ENCODE data around the gene UBE2G1. TPM values are rescaled to one million over a fixed set of nuclear protein-coding genes. Genes with fewer than 3 reads are reported as not detected.

The UBE2G1 gene
- total RNA-seq, 1 experiment from 2014 or later = 80.6 TPM

DNA sequence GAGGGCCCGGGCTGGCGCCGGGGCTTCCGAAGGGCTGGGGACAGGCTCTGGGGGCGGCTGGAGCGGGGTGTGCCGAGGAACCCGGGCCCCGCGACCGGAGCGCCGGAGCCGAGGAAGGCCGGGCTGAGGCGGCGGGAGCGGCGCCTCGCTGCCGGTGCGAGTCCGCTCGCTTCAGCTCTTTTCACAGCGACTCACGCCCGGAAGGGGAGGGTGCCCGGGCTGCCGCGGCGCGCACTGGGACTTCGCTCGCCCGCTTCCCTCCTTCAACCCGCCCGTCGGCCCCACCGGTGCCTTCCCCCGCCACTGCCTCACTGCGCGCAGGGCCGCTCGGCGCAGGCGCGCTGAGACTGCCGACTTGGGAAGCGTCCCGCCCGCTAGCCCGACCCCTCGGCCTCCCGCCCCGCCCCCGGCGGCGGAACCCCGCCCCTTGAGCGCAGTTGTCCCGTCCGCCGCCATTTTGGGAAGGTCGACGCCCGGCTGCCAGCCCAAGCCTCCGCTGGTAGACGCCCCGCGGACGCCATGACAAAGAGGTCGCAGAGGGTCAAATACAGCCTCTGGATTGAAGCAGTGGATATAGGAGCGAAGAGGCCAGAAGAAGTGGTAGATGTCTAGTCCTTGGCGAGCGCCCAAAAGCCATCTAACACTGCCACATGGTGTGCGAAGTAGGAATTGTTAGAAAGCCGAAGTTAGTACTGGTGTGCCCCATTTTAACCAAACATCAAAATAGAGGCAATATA lies at the start of gene UBE2G1 (continued):
- TF ChIP-seq, protein P1, sequence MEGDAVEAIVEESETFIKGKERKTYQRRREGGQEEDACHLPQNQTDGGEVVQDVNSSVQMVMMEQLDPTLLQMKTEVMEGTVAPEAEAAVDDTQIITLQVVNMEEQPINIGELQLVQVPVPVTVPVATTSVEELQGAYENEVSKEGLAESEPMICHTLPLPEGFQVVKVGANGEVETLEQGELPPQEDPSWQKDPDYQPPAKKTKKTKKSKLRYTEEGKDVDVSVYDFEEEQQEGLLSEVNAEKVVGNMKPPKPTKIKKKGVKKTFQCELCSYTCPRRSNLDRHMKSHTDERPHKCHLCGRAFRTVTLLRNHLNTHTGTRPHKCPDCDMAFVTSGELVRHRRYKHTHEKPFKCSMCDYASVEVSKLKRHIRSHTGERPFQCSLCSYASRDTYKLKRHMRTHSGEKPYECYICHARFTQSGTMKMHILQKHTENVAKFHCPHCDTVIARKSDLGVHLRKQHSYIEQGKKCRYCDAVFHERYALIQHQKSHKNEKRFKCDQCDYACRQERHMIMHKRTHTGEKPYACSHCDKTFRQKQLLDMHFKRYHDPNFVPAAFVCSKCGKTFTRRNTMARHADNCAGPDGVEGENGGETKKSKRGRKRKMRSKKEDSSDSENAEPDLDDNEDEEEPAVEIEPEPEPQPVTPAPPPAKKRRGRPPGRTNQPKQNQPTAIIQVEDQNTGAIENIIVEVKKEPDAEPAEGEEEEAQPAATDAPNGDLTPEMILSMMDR (IDR thresholded peaks at IDR 0.05 in 2 of 3, conservative IDR thresholded peaks at IDR 0.05 in 1 of 3; ENCODE audit: borderline replicate concordance in 1 of 3, insufficient read depth in 1 of 3, low read depth in 2 of 3, low read length in 2 of 3) = peak; percentile 20 to 52 (median 38); a peak in 3 of 6 replicates
- TF ChIP-seq RAD21 (IDR thresholded peaks at IDR 0.05; ENCODE audit: low read depth) (peak; percentile 78), SP1 (IDR thresholded peaks at IDR 0.05; ENCODE audit: low read depth) (peak; percentile 49; the same call in 1 of the 2 replicates), ZFX (IDR thresholded peaks at IDR 0.05) (peak; percentile 59)

DNA sequence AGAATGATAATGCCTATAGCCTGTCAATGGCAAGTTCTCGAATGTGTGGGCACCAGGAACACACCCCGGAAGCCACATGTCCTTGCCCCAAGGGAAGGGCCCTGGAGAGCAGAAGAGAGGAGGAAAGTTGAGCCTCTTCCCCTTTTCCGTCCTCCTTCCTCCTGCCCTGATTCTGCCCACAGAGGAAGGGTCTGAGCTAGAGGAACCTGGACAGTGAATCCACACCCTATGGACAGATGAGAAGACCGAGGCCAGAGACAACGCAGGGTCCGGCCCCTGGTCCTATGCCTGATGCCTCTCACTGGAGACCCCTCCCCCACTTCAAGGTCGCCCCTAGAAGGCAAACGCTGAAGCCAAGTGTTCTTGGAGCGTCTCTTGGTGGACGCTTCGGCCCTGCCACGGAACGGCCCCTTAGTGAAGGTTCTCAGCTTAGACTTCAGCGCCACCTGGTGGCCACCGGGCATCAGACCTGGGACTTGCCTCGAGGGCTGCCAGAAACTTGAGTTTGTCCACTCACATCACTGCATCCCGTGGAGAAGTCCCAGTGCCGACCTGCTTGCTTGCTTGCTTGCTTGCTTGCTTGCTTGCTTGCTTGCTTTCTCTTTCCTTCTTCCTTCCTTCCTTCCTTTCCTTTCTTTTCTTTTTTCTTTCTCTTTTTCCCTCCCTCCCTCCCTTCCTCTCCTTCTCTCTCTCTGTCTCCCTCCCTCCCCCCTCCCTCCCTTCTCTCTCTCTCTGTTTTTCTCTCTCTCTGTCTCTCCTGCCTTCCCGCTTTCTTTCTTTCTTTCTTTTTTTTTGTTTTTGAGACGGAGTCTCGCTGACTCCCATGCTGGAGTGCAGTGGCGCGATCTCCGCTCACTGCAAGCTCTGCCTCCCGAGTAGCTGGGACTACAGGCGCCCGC lies 46.7 kb upstream of the UBE2G1 start:
- H3K4me2 ChIP-seq (ENCODE audit: low read length) = peak overlapping the region; percentile 58
- no peaks in the 10 kb centered on the region for H3K27me3 ChIP-seq (ENCODE audit: insufficient read depth, low read length)
- ChIA-PET CTCF (interaction anchor here (0.7 to 2.3 kb wide), 6 partner anchors 11 to 674 kb away, joined by 3 to 43 read pairs (median 6); no protein-coding TSS in a partner anchor), RAD21 (ENCODE audit: low non-redundant PET in 1 of 2, low total read pairs in 2 of 2, uncharacterized antibody in 2 of 2, unreplicated experiment in 2 of 2) (interaction anchor here (0.6 to 2.1 kb wide), 7 partner anchors 8 to 664 kb away, joined by 3 to 13 read pairs (median 4); no protein-coding TSS in a partner anchor), POLR2A (no interaction called here)
- no peak overlapping the region for H3K4me3 ChIP-seq (replicated peaks in 1 of 2; ENCODE audit: low read depth in 1 of 2, low read length in 2 of 2)
- no peak overlapping the region for H3K9ac ChIP-seq (ENCODE audit: low read length)
- DNase-seq (ENCODE audit: low read depth, low spot score) = peak; percentile 75
- H3K79me2 ChIP-seq (ENCODE audit: insufficient read depth, low read length) = no peaks in the 10 kb centered on the region
- H2AFZ ChIP-seq (ENCODE audit: low read depth, low read length, poor library complexity, severe bottlenecking) = peak overlapping the region; percentile 84
- intact Hi-C loops (cut with micrococcal nuclease) = loop anchor here (1.0 to 10.0 kb wide), 4 partner anchors 198 to 481 kb away; no protein-coding TSS in a partner anchor
- peaks cover 0 to 4% of the 10 kb centered on the region in 2 experiments; a peak in 2 of 4 replicates for H3K4me1 ChIP-seq (ENCODE audit: control insufficient read depth in 1 of 2, insufficient read depth in 2 of 2, low read length in 2 of 2)
- H3K9me2 ChIP-seq (ENCODE audit: insufficient read depth) = no peaks in the 10 kb centered on the region
- peak; percentile 100 for ATAC-seq
- no peaks in the 10 kb centered on the region for H4K20me1 ChIP-seq (ENCODE audit: insufficient read depth)
- no TSS peak for BruUV-seq (replicated peaks)
- no peak overlapping the region for H3K27ac ChIP-seq (ENCODE audit: low read depth, low read length)
- H3K36me3 ChIP-seq (ENCODE audit: control insufficient read depth in 1 of 2, insufficient read depth in 2 of 2, low read length in 2 of 2) = no peaks in the 10 kb centered on the region
- H3K9me3 ChIP-seq (ENCODE audit: control insufficient read depth in 1 of 2, insufficient read depth in 1 of 2, low read depth in 1 of 2, low read length in 2 of 2) = no peaks in the 10 kb centered on the region
- TF ChIP-seq, protein P2, sequence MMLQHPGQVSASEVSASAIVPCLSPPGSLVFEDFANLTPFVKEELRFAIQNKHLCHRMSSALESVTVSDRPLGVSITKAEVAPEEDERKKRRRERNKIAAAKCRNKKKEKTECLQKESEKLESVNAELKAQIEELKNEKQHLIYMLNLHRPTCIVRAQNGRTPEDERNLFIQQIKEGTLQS (IDR thresholded peaks at IDR 0.05) = no peak
- no peak for TF ChIP-seq YY1 (IDR thresholded peaks at IDR 0.05; ENCODE audit: extremely low read depth, insufficient replicate concordance, low read depth, low read length)
- peak; percentile 99 for TF ChIP-seq RAD21 (IDR thresholded peaks at IDR 0.05; ENCODE audit: low read depth)
- TF ChIP-seq ELF1 (IDR thresholded peaks at IDR 0.05; ENCODE audit: borderline replicate concordance, low read depth) = no peak
- TF ChIP-seq EGR1 (IDR thresholded peaks at IDR 0.05; ENCODE audit: low read depth) = no peak
- TF ChIP-seq JUND (IDR thresholded peaks at IDR 0.05) = no peak
- TF ChIP-seq FOSL1 (IDR thresholded peaks at IDR 0.05; ENCODE audit: low read depth) = no peak
- TF ChIP-seq, protein P1 (IDR thresholded peaks at IDR 0.05 in 2 of 3, conservative IDR thresholded peaks at IDR 0.05 in 1 of 3; ENCODE audit: borderline replicate concordance in 1 of 3, insufficient read depth in 1 of 3, low read depth in 2 of 3, low read length in 2 of 3) = peak; percentile 85 to 98 (median 90)
- no peak for TF ChIP-seq EZH2 (IDR thresholded peaks at IDR 0.05)

Measured in HCT116 (cell line).